B cell (primary cell): Measurements from ENCODE around the gene ZNF692. TPM values are rescaled to one million over a fixed set of nuclear protein-coding genes. Genes with fewer than 3 reads are reported as not detected.

ENCODE experiments used
- ATAC-seq: fragments of 200-7000 bp; cut with Tn5 transposase; one replicate; pipeline ENCODE4 v1.10.0; 2021; ENCODE audit warnings: low read depth, mild to moderate bottlenecking, moderate number of reproducible peaks, moderate library complexity
- CTCF ChIA-PET: fragments of 350-600 bp; sonication (Branson Sonifier 250); formaldehyde crosslinking; loops from one replicate; lab custom pipeline; 2021; ENCODE audit warnings: antibody characterized with exemption, inconsistent platforms; lab: Charles Lee
- POLR2A ChIA-PET: fragments of 350-600 bp; sonication (Branson Sonifier 250); formaldehyde crosslinking; loops from one replicate; lab custom pipeline; 2021; ENCODE audit warnings: antibody characterized with exemption; lab: Charles Lee
- DNase-seq: peaks from one replicate; pipeline ENCODE4 v3.0.0; 2013
- H2AFZ ChIP-seq: 2 replicates; pipeline ENCODE4 v1.6.1; 2012; ENCODE audit warnings: mild to moderate bottlenecking, low read depth, low read length; ENCODE audit not compliant: insufficient read depth, poor library complexity, severe bottlenecking
- H3K27ac ChIP-seq, 2 donors: 1 replicate in 1 of 2; 2 replicates in 1 of 2; pipeline ENCODE4 v1.5.1; 2012 to 2013; ENCODE audit warnings: low read length in 2 of 2, mild to moderate bottlenecking in 2 of 2, moderate library complexity in 1 of 2
- H3K27me3 ChIP-seq, 4 experiments: fragments of 200-600 bp in 1 of 4; sonication (generic) in 1 of 4; replicated peaks in 1 of 4; 1 replicate in 2 of 4; 2 replicates in 2 of 4; pipeline versions ENCODE4 v1.6.1 to v1.7.0; 2013 to 2016; ENCODE audit warnings: low read length in 3 of 4, mild to moderate bottlenecking in 2 of 4, mixed read lengths in 1 of 4, moderate library complexity in 1 of 4; ENCODE audit not compliant: insufficient read depth in 4 of 4, control insufficient read depth in 3 of 4; ENCODE audit errors: control extremely low read depth in 1 of 4
- H3K36me3 ChIP-seq, 2 experiments: replicated peaks in 1 of 2; 1 replicate in 1 of 2; 2 replicates in 1 of 2; pipeline versions ENCODE4 v1.6.1 to v1.7.1; 2013; ENCODE audit warnings: low read length in 1 of 2; ENCODE audit not compliant: insufficient read depth in 2 of 2, control insufficient read depth in 1 of 2; ENCODE audit errors: control extremely low read depth in 1 of 2, extremely low read depth in 1 of 2
- H3K4me1 ChIP-seq, 2 donors: fragments of 200-600 bp in 1 of 2; sonication (generic) in 1 of 2; 1 replicate in 1 of 2; 2 replicates in 1 of 2; pipeline versions ENCODE4 v1.5.1 to v1.6.1; 2013 to 2017; ENCODE audit warnings: low read length in 2 of 2; ENCODE audit not compliant: control insufficient read depth in 2 of 2, insufficient read depth in 2 of 2
- H3K4me2 ChIP-seq: replicated peaks from 2 replicates; pipeline ENCODE3; 2012; ENCODE audit warnings: mild to moderate bottlenecking, low read depth, low read length; ENCODE audit not compliant: poor library complexity, severe bottlenecking
- H3K4me3 ChIP-seq, 5 experiments: fragments of 200-600 bp in 1 of 5; sonication (generic) in 1 of 5; 1 replicate in 3 of 5; 2 replicates in 2 of 5; pipeline versions ENCODE4 v1.5.1 to v1.7.0; 2011 to 2016; ENCODE audit warnings: low read length in 4 of 5, mild to moderate bottlenecking in 4 of 5, low read depth in 2 of 5, control low read depth in 1 of 5, moderate library complexity in 1 of 5; ENCODE audit not compliant: insufficient read depth in 1 of 5; ENCODE audit errors: control extremely low read depth in 1 of 5, extremely low read depth in 1 of 5
- H3K79me2 ChIP-seq: fragments of 200-600 bp; sonication (generic); one replicate; pipeline ENCODE4 v1.6.0; 2016; ENCODE audit warnings: low read length; ENCODE audit not compliant: control insufficient read depth, insufficient read depth
- H3K9ac ChIP-seq: fragments of 200-600 bp; sonication (generic); 2 replicates; pipeline ENCODE4 v1.6.1; 2017; ENCODE audit warnings: mild to moderate bottlenecking, low read length, moderate library complexity
- H3K9me3 ChIP-seq, 3 donors: one replicate each; pipeline versions ENCODE4 v1.6.1 to v1.7.1; 2013; ENCODE audit warnings: low read length in 2 of 3; ENCODE audit not compliant: control insufficient read depth in 2 of 3, insufficient read depth in 1 of 3; ENCODE audit errors: control extremely low read depth in 1 of 3
- H4K20me1 ChIP-seq: 2 replicates; pipeline ENCODE4 v1.6.0; 2012; ENCODE audit warnings: mild to moderate bottlenecking, low read length; ENCODE audit not compliant: insufficient read depth, control insufficient read depth, poor library complexity, severe bottlenecking
- H3K27ac Mint-ChIP-seq: one replicate; pipeline ENCODE4 v1.8.0; 2021; ENCODE audit warnings: mixed read lengths
- H3K27me3 Mint-ChIP-seq: one replicate; pipeline ENCODE4 v1.8.0; 2021; ENCODE audit warnings: mixed read lengths
- H3K4me1 Mint-ChIP-seq: one replicate; pipeline ENCODE4 v1.8.0; 2021; ENCODE audit warnings: mixed read lengths
- H3K4me3 Mint-ChIP-seq: one replicate; pipeline ENCODE4 v1.8.0; 2021; ENCODE audit warnings: mixed read lengths
- H3K9me3 Mint-ChIP-seq: one replicate; pipeline ENCODE4 v1.8.0; 2022; ENCODE audit warnings: mixed read lengths; ENCODE audit not compliant: insufficient read depth
- EZH2 ChIP-seq: IDR thresholded peaks from 2 replicates; pipeline ENCODE4 v1.6.1; 2012; ENCODE audit warnings: borderline replicate concordance, low read depth, mild to moderate bottlenecking, moderate library complexity, low read length; ENCODE audit not compliant: insufficient read depth, poor library complexity, severe bottlenecking
- WGBS: methylation state at CpG from one replicate; pipeline ENCODE4 v1.1.5; 2013; ENCODE audit warnings: missing lambda C conversion rate; ENCODE audit not compliant: insufficient coverage; 5-methylcytosine and 5-hydroxymethylcytosine counted together
- intact Hi-C: fragments of 100-400 bp; cut with micrococcal nuclease; formaldehyde crosslinking; loops from one replicate; pipeline ENCODE4 v1.10.0; 2022
- polyA plus RNA-seq: library from polyadenylated mRNA; depleted of rRNA; stranded (reverse); fragments of >200 nt; gene quantifications from 2 replicates; pipeline ENCODE4 v1.2.3, GENCODE V29; 2012
- total RNA-seq, 2 donors: library from RNA; stranded (reverse); fragments of 120-200 nt in 1 of 2; gene quantifications; 1 replicate in 1 of 2; 2 replicates in 1 of 2; pipeline versions ENCODE4 v1.2.3 to v1.2.4, GENCODE V29; 2013 to 2022
- TF ChIP-seq, protein P1 (sequence below): fragments of 200-600 bp; IDR thresholded peaks from one replicate; pipeline ENCODE4 v1.8.0; 2022; ENCODE audit warnings: antibody characterized with exemption, mild to moderate bottlenecking

The ZNF692 gene
- total and polyA plus RNA-seq, 2 donors (not counting 1 experiment from before 2014, with no cell fraction given): 56.9 to 157 TPM

DNA sequence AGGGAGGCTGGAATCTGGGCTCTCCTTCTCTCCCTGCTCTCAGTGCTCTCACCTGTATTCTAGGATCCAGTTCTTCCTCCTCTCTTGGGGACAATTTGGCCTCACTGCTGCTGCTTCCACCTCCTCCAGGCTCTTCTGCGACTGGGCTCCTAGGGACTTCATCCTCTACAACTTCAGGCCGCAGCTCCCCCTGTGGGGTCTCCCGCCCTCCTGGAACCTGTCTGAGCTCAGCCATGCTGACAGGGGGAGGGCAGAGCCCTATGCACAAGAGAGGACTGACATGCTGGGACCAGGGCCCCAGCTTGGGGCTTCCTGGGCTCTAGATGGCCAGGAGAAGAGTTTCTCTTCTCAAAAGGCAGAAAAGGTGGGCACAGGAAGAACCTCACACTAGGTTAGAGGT lies 34.2 kb downstream of the ZNF692 start:
- Histone ChIP-seq H3K4me3 (peak overlapping the region; percentile 86 to 99 (median 93)), H3K36me3 (peaks cover 0 to 42% of the 10 kb centered on the region in 2 experiments), H3K79me2 (peaks cover 59% of the 10 kb centered on the region), H3K9me3 (no peaks in the 10 kb centered on the region), H3K4me2 (peak overlapping the region; percentile 88), H3K27me3 (no peaks in the 10 kb centered on the region), H3K9ac (peak overlapping the region; percentile 98), H2AFZ (no peak overlapping the region), H4K20me1 (peaks cover 25% of the 10 kb centered on the region), H3K27ac (peak overlapping the region in 1 of 2 donors; percentile 98), H3K4me1 (peaks cover 62 to 66% of the 10 kb centered on the region in 2 donors)
- Mint-ChIP-seq H3K9me3 (no peaks in the 10 kb centered on the region), H3K27me3 (no peaks in the 10 kb centered on the region), H3K27ac (peak overlapping the region; percentile 96), H3K4me1 (peaks cover 69% of the 10 kb centered on the region), H3K4me3 (peak overlapping the region; percentile 95)
- intact Hi-C loops: no loop called here
- no peak for TF ChIP-seq EZH2
- TF ChIP-seq, protein P1, sequence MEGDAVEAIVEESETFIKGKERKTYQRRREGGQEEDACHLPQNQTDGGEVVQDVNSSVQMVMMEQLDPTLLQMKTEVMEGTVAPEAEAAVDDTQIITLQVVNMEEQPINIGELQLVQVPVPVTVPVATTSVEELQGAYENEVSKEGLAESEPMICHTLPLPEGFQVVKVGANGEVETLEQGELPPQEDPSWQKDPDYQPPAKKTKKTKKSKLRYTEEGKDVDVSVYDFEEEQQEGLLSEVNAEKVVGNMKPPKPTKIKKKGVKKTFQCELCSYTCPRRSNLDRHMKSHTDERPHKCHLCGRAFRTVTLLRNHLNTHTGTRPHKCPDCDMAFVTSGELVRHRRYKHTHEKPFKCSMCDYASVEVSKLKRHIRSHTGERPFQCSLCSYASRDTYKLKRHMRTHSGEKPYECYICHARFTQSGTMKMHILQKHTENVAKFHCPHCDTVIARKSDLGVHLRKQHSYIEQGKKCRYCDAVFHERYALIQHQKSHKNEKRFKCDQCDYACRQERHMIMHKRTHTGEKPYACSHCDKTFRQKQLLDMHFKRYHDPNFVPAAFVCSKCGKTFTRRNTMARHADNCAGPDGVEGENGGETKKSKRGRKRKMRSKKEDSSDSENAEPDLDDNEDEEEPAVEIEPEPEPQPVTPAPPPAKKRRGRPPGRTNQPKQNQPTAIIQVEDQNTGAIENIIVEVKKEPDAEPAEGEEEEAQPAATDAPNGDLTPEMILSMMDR: no peak
- POLR2A ChIA-PET: interaction anchor here (1.4 to 3.4 kb wide), 2 partner anchors 13 to 20 kb away, joined by 3 to 51 read pairs; partner anchors contain the start of gene ZNF672
- 83% methylated on average over 3 of the region's 3 CpGs for WGBS
- ATAC-seq (no peak), DNase-seq (no peak)
- CTCF ChIA-PET: interaction anchor here (0.9 to 4.8 kb wide), 3 partner anchors 13 to 34 kb away, joined by 4 to 43 read pairs (median 36); partner anchors contain the start of genes ZNF672 and ZNF692

DNA sequence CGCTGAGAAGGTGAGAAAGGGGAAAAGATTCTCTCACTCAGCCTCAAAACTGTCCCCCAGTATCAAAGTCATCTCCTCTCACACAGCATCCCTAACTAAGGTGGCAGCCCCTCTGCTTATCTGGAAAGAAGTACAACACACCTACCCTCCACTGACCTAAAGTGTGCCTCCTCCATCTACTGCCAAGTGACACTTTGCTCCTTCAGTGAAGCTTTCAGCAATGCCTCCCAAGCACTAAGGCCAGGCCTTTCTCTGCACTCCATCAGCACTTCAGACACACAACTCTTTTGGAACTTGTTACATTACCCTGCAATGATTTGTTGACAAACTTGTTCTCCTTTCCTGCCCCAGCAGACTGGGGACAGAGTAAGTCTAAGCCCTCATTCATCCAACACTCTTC lies 34.6 kb downstream of the ZNF692 start:
- TF ChIP-seq EZH2: no peak
- TF ChIP-seq, protein P1: no peak
- POLR2A ChIA-PET: interaction anchor here (1.4 kb wide), 1 partner anchor 20 kb away, joined by 3 read pairs; no protein-coding TSS in a partner anchor

More for the DNA sequence above, 34.6 kb downstream of the ZNF692 start:
- CTCF ChIA-PET: interaction anchor here (0.9 to 4.8 kb wide), 3 partner anchors 14 to 35 kb away, joined by 4 to 43 read pairs (median 36); partner anchors contain the start of genes ZNF672 and ZNF692
- DNase-seq (no peak), ATAC-seq (no peak)
- Histone ChIP-seq H3K4me2 (peak overlapping the region; percentile 88), H3K4me3 (no peak overlapping the region), H3K4me1 (peaks cover 65 to 70% of the 10 kb centered on the region in 2 donors), H4K20me1 (peaks cover 25% of the 10 kb centered on the region), H3K27ac (peak overlapping the region in 1 of 2 donors; percentile 98), H3K36me3 (peaks cover 0 to 42% of the 10 kb centered on the region in 2 experiments), H3K27me3 (no peaks in the 10 kb centered on the region), H2AFZ (no peak overlapping the region), H3K9ac (no peak overlapping the region), H3K79me2 (peaks cover 63% of the 10 kb centered on the region), H3K9me3 (no peaks in the 10 kb centered on the region)
- Mint-ChIP-seq H3K27me3 (no peaks in the 10 kb centered on the region), H3K4me3 (peak overlapping the region; percentile 95), H3K27ac (peak overlapping the region; percentile 96), H3K4me1 (peaks cover 71% of the 10 kb centered on the region), H3K9me3 (no peaks in the 10 kb centered on the region)
- WGBS: no CpG with 5 or more reads among the region's 1 CpG
- intact Hi-C loops: no loop called here
